ENCODE results near the gene PTPRD.

PTPRD gene

GRCh38 chr9:8392866-8393265, 2219.9 kb downstream of the PTPRD start:
- Histone ChIP-seq H3K4me2 (no peak overlapping the region), H4K20me1 (ENCODE audit: insufficient read depth) (no peaks in the 10 kb centered on the region), H3K27me3 (ENCODE audit: insufficient read depth, low read depth) (no peaks in the 10 kb centered on the region), H2AFZ (ENCODE audit: low read depth) (no peak overlapping the region), H3K4me1 (ENCODE audit: low read depth, poor library complexity, severe bottlenecking) (peaks cover 40% of the 10 kb centered on the region), H3K36me3 (ENCODE audit: insufficient read depth) (no peaks in the 10 kb centered on the region), H3K4me3 (IDR thresholded peaks at IDR 0.05; ENCODE audit: insufficient read depth, low read depth, low read length) (no peak overlapping the region), H3K79me2 (ENCODE audit: insufficient read depth, low read depth) (no peaks in the 10 kb centered on the region), H3K27ac (no peak overlapping the region), H3K9ac (no peak overlapping the region)
- TF ChIP-seq CTCF (conservative IDR thresholded peaks at IDR 0.05; ENCODE audit: low read depth, low read length), result no peak

GRCh38 chr9:8391566-8391965, 2221.2 kb downstream of the PTPRD start:
- Histone ChIP-seq H3K27ac (no peak overlapping the region), H2AFZ (ENCODE audit: low read depth) (no peak overlapping the region), H4K20me1 (ENCODE audit: insufficient read depth) (no peaks in the 10 kb centered on the region), H3K9ac (no peak overlapping the region), H3K4me1 (ENCODE audit: low read depth, poor library complexity, severe bottlenecking) (peaks cover 28% of the 10 kb centered on the region), H3K36me3 (ENCODE audit: insufficient read depth) (no peaks in the 10 kb centered on the region), H3K27me3 (ENCODE audit: insufficient read depth, low read depth) (no peaks in the 10 kb centered on the region), H3K79me2 (ENCODE audit: insufficient read depth, low read depth) (no peaks in the 10 kb centered on the region), H3K4me3 (IDR thresholded peaks at IDR 0.05; ENCODE audit: insufficient read depth, low read depth, low read length) (no peak overlapping the region), H3K4me2 (no peak overlapping the region)
- TF ChIP-seq CTCF (conservative IDR thresholded peaks at IDR 0.05; ENCODE audit: low read depth, low read length), result no peak

- no peak for TF ChIP-seq CTCF (conservative IDR thresholded peaks at IDR 0.05; ENCODE audit: low read depth, low read length)
- no peak overlapping the region for H3K4me3 ChIP-seq (IDR thresholded peaks at IDR 0.05; ENCODE audit: insufficient read depth, low read depth, low read length)
- no peak overlapping the region for H3K27ac ChIP-seq
- H3K9ac ChIP-seq, result no peak overlapping the region
- no peaks in the 10 kb centered on the region for H3K79me2 ChIP-seq (ENCODE audit: insufficient read depth, low read depth)
- no peaks in the 10 kb centered on the region for H3K27me3 ChIP-seq (ENCODE audit: insufficient read depth, low read depth)
- no peak overlapping the region for H3K4me2 ChIP-seq
- no peaks in the 10 kb centered on the region for H4K20me1 ChIP-seq (ENCODE audit: insufficient read depth)
- no peaks in the 10 kb centered on the region for H3K36me3 ChIP-seq (ENCODE audit: insufficient read depth)
- H2AFZ ChIP-seq (ENCODE audit: low read depth), result no peak overlapping the region
- peaks cover 24% of the 10 kb centered on the region for H3K4me1 ChIP-seq (ENCODE audit: low read depth, poor library complexity, severe bottlenecking)
Measured at GRCh38 chr9:8391132-8391531, 2221.7 kb downstream of the PTPRD start.

- no peak overlapping the region for H3K9ac ChIP-seq
Measured at GRCh38 chr9:8390571-8390970, 2222.2 kb downstream of the PTPRD start.

More at GRCh38 chr9:8390571-8390970, 2222.2 kb downstream of the PTPRD start:
- Histone ChIP-seq H3K36me3 (ENCODE audit: insufficient read depth) (no peaks in the 10 kb centered on the region), H3K4me1 (ENCODE audit: low read depth, poor library complexity, severe bottlenecking) (peaks cover 18% of the 10 kb centered on the region), H3K27ac (no peak overlapping the region), H3K27me3 (ENCODE audit: insufficient read depth, low read depth) (no peaks in the 10 kb centered on the region), H4K20me1 (ENCODE audit: insufficient read depth) (no peaks in the 10 kb centered on the region), H3K4me2 (no peak overlapping the region), H3K4me3 (IDR thresholded peaks at IDR 0.05; ENCODE audit: insufficient read depth, low read depth, low read length) (no peak overlapping the region), H2AFZ (ENCODE audit: low read depth) (no peak overlapping the region), H3K79me2 (ENCODE audit: insufficient read depth, low read depth) (no peaks in the 10 kb centered on the region)
- no peak for TF ChIP-seq CTCF (conservative IDR thresholded peaks at IDR 0.05; ENCODE audit: low read depth, low read length)

Data from KMS-11 (cell line).